ENCODE measurements around the gene COL4A2. TPM values are rescaled to one million over a fixed set of nuclear protein-coding genes. Genes with fewer than 3 reads are reported as not detected.

The COL4A2 gene
- total RNA-seq, 2 experiments from 2014 or later, result not detected

DNA sequence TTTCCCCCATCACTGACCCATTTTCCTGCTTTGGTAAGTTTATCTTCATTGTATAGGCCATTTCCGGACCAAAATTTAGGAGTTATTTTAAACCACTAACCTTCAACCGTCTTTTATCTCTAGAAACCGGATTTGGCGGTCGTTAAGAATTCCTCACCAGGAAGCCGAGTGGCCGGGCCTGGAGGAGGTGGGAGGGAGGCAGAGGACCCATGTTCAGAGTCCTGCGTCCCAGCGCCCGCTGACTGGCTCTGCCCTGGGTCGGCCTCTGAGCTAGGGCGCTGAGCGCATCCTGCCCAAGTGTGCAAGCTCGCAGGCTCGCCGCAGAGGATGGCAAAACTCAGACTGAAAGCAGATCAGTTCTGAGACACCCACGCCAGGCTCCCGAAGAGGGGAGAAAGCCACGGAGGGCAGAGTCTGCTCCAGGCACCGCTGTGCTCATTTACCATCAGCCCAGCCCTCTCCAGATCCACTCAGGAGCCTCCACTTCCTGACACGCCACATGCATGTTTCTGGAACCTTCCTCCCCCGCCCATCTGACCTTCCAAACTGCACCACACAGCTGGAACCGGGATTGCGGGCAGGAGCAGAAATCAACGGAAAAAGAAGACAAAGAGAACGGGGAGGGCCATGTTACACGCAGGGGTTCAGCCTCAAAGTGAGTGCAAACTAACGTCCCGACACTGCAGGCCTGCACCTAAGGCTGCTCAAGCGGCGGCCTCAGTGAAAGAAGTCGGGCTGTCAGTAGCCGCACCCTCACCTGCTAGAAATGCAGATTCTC lies 8.4 kb upstream of the COL4A2 start:
- peak; percentile 64 for DNase-seq
- Mint-ChIP-seq H3K4me3 (no peak overlapping the region), H3K27me3 (peaks cover 43% of the 10 kb centered on the region), H3K27ac (no peak overlapping the region), H3K9me3 (no peaks in the 10 kb centered on the region), H3K36me3 (ENCODE audit: low read depth) (no peaks in the 10 kb centered on the region), H3K4me1 (ENCODE audit: low read depth) (peaks cover 5% of the 10 kb centered on the region)
- no peak for TF ChIP-seq CTCF (IDR thresholded peaks at IDR 0.05)
- ATAC-seq, result peak; percentile 82
- POLR2A ChIA-PET, result no interaction called here
- intact Hi-C loops (cut with micrococcal nuclease), result no loop called here
- CTCF ChIA-PET, result no interaction called here

DNA sequence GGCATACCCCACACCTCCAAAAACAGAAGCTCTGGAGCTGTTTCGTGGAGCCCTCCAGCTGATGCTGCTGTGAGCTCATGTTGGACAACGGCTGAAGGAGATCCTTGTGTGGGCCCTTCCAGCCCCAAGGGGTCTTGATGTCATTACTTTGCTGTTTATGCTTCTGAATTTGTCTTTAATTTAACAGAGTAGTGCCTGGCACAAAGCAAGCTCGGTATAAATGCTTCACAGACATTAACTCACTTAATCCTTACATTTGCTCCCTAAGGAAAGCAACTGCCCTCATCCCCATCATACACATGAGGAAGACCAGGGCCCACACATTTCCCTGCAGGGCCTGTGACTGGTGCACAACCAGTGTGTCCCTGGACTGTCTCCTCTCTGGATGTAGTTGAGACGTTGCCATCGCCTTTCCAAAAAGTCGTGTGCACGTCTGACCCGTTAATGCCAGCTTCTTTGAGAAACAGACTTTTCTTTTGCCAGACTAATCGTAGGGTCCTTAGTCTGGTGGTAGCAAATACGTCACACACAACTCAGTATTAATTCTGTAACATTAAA lies 7.7 kb upstream of the COL4A2 start:
- no peak for TF ChIP-seq CTCF (IDR thresholded peaks at IDR 0.05)
- no peaks in the 10 kb centered on the region for H3K9me3 Mint-ChIP-seq
- no peaks in the 10 kb centered on the region for H3K36me3 Mint-ChIP-seq (ENCODE audit: low read depth)
- peaks cover 5% of the 10 kb centered on the region for H3K4me1 Mint-ChIP-seq (ENCODE audit: low read depth)
- ChIA-PET POLR2A (no interaction called here), CTCF (no interaction called here)
- H3K27me3 Mint-ChIP-seq, result peaks cover 45% of the 10 kb centered on the region
- H3K4me3 Mint-ChIP-seq, result no peak overlapping the region
- intact Hi-C loops (cut with micrococcal nuclease), result no loop called here
- ATAC-seq (no peak), DNase-seq (no peak)
- no peak overlapping the region for H3K27ac Mint-ChIP-seq

- H3K27me3 Mint-ChIP-seq, result peaks cover 52% of the 10 kb centered on the region
- no peak for ATAC-seq
- CTCF ChIA-PET, result interaction anchor here (0.6 kb wide), 1 partner anchor 38 kb away, joined by 3 read pairs; no protein-coding TSS in a partner anchor
Observed at GRCh38 chr13:110300090-110300815, 6.8 kb upstream of the COL4A2 start.

DNA sequence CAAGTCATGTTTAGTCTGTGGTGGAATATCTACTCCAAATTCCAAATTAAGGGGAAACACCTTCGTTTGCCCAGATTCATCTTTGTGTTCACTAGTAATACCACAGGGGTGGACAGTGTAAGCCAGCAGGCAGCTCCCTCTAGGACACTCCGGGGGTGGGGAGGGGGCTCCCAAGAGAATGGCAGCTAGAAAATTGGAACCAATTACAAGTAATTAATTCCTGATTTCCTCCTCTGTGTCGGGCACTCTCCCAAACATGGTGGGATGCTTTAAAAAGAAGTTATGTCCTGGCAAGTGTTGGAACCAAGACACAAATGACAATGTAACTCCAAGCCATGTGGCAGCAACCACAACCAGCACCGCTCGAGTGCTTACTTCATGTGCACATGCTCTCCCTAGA lies 6.0 kb upstream of the COL4A2 start:
- no peak overlapping the region for H3K4me3 Mint-ChIP-seq
- no peak overlapping the region for H3K27ac Mint-ChIP-seq
- DNase-seq (no peak), ATAC-seq (no peak)
- peaks cover 5% of the 10 kb centered on the region for H3K4me1 Mint-ChIP-seq (ENCODE audit: low read depth)
- intact Hi-C loops (cut with micrococcal nuclease), result no loop called here
- ChIA-PET CTCF (interaction anchor here (0.6 kb wide), 1 partner anchor 38 kb away, joined by 3 read pairs; no protein-coding TSS in a partner anchor), POLR2A (no interaction called here)
- peaks cover 58% of the 10 kb centered on the region for H3K27me3 Mint-ChIP-seq
- no peaks in the 10 kb centered on the region for H3K9me3 Mint-ChIP-seq
- no peak for TF ChIP-seq CTCF (IDR thresholded peaks at IDR 0.05)
- no peaks in the 10 kb centered on the region for H3K36me3 Mint-ChIP-seq (ENCODE audit: low read depth)

More at GRCh38 chr13:110300090-110300815, 6.8 kb upstream of the COL4A2 start:
- Mint-ChIP-seq H3K4me3 (no peak overlapping the region), H3K36me3 (ENCODE audit: low read depth) (no peaks in the 10 kb centered on the region), H3K9me3 (no peaks in the 10 kb centered on the region), H3K4me1 (ENCODE audit: low read depth) (peaks cover 5% of the 10 kb centered on the region), H3K27ac (no peak overlapping the region)
- no peak for TF ChIP-seq CTCF (IDR thresholded peaks at IDR 0.05)
- POLR2A ChIA-PET, result no interaction called here
- no peak for DNase-seq
- intact Hi-C loops (cut with micrococcal nuclease), result no loop called here
